Activated effector memory CD4-positive, alpha-beta T cell treated with anti-CD3 and anti-CD28 coated beads, Interleukin-2, amount 50 U/mL, for 16 hours (primary cell): ENCODE results near the gene TGFBR3L.
"Not testable (repeated sequence)": the region's sequence is repeated elsewhere in the genome, so short reads cannot be mapped to it uniquely, and the experiment has no call there.

Experiments used
- DNase-seq: peaks from one replicate; pipeline ENCODE4 v3.0.0-alpha.2; 2020

Gene TGFBR3L

DNA sequence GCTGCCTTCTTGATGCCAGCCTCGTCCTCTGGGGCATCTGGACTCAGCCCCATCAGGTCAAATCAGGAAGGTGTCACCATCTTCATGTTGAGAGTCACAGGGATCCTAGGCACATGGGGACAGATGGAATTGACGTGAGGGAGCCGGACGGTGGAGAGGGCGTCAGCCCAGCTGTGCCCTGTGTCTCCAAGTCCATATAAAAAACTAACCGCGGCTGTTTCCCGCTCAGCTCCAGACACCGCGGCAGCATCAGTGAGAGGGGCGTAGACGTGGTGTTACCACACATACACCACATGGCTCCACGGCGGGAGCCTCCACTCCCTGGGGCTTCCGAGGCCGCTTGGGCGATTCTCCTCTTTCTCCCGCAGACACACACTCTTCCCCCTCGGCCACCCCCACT lies 34.8 kb upstream of the TGFBR3L start:
- DNase-seq: no peak

DNA sequence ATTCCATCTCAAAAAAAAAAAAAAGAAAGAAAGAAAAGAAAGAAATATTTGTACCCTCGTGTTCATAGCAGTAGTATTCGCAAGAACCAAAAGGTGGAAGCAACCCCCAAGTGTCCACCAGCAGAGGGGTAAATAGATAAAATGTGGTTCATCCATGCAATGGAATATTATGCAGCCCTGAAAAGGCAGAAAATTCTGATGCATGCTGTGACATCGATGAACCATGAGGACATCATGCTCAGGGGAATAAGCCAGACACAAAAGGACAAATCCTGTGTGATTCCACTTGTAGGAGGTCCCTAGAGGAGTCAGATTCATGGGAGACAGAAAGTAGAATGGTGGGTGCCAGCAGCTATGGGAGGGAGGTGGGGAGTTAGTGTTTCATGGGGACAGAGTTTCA lies 32.7 kb upstream of the TGFBR3L start:
- DNase-seq: no peak

DNA sequence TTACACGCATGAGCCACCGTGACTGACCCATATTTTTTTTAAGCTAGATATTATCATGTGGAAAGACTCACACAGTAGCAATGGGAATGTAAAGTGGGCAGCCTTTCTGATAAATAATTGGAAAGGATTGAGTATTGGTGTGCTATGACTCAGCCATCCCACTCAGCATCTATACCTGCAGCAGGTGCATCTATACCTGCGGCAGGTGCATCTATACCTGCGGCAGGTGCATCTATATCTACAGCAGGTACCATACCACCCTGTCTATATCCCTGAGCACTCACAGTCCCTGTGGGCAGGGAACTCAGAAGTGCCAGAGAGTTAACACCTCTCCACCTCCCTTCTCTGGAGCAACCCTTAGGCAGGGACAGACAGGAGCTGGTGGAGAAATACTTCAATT lies 31.5 kb upstream of the TGFBR3L start:
- DNase-seq: no peak

DNA sequence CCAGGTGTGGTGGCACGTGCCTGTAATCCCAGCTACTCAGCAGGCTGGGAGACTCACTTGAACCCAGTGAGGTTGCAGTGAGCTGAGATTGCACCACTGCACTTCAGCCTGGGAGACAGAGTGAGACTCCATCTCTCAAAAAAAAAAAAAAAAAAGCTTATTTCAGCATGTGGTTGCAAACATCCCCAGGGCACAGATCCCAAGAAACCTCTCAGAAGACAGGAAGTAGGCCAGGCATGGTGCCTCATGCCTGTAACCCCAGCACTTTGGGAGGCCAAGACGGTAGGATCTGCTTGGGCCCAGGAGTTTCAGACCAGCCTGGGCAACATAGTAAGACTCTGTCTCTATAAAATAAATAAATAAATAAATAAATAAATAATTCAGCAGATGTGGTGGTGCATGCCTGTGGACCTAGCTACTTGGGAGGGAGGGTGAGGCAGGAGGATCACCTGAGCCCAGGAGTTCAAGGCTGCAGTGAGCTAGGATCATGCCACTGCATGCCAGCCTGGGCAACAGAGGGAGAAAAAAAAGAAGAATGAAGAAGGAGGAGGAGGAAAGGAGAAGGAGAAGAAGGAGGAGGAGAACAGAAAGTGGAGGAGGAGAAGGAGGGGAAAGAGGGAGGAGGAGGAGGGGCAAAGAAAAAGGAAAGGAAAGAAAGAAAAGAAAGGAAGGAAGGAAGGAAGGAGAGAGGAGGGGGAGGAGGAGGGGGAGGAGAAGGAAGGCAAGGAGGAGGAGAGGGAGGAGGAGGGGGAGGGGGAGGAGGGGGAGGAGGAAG lies 30.6 kb upstream of the TGFBR3L start:
- DNase-seq: no peak

DNA sequence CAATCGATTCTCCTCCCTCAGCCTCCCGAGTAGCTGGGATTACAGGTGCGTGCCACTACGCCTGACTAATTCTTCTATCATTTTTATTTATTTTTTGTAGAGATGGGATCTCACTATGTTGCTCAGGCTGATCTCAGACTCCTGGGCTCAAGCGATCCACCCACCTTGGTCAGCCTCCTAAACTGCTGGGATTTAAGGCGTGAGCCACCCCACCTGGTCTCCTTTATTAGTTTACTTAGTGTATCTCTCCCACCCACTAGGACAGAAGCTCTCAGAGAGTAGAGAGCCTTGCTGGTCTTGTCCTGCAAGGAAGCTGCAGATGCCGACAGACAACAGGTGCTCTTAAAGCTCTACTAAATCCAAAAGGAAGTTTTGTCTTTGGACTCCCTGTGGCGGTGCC lies 28.8 kb upstream of the TGFBR3L start:
- no peak for DNase-seq

DNA sequence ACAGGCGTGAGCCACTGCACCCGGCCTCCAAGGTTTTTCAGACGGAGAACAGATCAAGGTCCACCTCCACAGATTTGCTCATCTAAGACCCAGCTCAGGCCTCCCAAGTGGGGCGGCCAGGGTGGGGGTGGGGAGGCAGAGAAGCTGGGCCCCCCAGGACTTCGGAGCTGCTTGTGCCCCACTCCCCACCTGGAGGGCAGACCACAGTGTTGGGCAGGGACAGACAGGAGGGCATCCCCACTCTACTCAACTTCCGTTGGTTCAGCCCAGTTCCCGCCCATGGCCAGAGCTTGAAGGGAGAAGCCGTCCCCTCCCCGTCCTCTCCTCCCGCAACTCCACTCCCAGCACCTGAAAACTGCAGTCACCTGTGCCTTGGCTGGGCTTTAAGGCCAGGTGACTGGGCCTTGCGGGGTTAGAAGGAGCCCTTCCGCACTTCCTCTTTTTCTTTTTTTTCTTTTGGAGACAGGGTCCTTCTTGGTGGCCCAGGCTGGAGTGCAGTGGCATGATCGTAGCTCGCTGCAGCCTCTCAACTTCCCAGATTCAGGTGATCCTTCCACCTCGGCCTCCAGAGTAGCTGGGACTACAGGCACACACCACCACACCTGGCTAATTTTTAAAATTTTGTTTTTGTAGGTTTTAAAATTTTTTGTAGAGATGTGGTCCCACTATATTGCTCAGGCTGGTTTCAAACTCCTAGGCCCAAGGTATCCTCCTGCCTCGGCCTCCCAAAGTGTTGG lies 27.1 kb upstream of the TGFBR3L start:
- DNase-seq: no peak

DNA sequence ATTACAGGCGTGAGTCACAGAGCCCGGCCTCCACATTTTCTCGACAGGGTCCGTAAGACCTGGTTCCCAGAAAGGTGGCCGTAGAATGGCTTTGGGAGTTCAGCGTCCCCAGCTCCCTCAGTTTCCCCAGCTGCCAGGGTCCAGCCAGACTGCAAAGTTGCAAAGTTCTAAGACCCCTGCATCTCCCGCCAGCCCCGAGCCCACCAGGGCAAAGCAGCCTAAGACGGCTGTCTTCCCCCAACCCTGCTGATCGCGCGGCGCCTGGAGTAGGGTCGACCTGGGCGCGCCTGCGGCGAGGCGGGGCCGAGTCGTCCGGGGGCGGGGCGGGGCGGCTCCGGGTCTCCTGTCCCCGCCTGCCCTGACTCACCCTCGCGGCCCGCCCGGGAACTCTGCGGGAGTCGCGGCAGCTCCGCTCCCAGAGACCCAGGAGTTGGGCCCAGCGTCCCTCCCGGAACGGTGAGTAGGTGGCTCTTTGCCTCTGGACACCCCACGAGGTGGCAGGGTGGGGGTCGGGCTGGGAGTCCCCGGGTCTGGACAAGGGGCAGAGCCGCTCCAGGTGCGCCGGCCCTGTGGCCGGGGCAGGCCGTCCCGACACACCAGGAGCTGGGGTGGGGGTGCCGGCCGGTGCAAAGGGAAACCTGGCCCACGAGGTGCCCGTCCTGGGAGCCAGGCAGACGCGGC lies 26.3 kb upstream of the TGFBR3L start, which contains the start of gene LRRC8E:
Gene LRRC8E, plus strand, starts transcription at position 366 of the 681 bp plus-strand sequence. CDS start 7,094 bp downstream, outside the sequence.
- peak; percentile 76 for DNase-seq

DNA sequence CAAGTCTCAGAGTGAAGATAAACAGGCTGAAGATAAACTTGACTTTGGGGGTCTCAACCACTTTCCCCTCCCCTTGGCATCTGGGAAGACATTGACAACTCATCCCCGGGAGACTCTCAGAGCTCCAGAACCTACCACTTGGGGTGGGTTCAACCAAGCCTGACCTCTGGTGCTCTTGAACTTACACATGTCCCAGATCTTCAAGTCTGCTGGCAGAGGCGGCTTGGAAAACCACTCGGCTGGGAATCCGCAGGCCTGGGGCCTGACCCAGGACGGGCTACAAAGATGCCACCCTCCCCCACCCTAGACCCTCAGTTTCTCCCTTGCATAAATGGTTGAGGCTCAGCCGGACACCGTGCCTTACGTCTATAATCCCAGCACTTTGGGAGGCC lies 25.8 kb upstream of the TGFBR3L start:
- no peak for DNase-seq

DNA sequence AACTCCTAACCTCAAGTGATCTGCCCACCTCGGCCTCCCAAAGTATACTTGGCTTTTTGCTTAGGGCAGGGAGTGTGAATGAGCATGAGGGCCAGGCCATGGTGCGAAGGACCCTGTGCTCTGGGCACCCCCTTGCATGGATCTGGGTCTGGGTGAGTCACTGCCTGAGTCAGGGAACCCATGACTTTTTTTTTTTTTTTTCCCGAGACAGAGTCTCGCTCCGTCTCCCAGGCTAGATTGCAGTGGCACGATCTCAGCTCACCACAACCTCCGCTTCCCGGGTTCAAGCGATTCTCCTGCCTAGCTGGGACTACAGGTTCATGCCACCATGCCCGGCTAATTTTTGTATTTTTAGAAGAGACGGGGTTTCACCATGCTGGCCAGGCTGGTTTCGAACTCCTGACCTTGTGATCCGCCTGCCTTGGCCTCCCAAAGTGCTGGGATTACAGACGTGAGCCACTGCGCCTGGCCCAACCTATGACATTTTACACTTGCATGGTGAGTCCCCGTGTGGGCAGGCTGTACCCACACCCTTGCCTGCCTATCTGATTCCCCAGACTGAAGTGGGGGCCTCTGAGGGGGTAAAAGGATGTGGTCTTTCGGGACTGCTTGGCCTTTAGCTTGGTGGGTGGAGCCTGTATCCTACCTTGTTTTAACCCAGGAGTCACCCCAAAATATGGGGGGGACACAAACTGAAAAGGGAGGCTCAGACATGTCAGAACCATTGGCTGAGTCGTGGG lies 21.1 kb upstream of the TGFBR3L start:
- DNase-seq: not testable (repeated sequence)

DNA sequence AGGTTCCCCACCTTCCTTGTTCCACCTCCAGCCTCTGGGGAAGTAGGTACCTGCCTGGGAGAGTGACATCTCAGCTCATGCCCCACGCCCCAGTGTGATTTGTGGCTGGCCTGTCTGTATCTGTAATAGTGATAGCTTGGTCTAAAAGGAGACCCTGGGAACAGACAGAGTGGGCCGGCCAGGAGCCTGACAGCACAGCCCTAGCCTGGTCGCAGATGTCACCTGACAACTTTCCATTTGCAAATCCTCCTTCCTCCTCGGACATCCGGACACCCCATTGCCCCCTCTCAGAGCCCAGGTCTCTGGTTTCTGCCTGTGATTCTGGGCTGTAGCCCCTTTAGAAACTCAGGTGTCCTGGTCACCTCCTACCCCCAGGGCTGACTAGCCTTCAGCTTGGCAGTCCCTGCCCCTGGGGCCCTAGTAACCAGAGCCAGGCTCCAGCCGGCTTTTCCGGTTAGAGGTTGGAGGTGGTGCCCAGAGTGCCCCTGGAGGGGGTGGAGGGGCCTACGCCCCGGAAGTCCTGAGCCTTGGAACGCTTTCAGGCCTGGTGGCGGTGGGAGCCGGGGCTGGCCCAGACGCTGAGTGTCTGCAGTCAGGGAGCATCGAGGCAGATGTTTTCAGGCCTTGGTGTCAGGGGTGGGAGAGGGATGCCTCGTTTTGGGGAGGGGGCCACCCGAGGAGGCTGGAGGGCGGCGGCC lies 19.9 kb upstream of the TGFBR3L start:
- no peak for DNase-seq

DNA sequence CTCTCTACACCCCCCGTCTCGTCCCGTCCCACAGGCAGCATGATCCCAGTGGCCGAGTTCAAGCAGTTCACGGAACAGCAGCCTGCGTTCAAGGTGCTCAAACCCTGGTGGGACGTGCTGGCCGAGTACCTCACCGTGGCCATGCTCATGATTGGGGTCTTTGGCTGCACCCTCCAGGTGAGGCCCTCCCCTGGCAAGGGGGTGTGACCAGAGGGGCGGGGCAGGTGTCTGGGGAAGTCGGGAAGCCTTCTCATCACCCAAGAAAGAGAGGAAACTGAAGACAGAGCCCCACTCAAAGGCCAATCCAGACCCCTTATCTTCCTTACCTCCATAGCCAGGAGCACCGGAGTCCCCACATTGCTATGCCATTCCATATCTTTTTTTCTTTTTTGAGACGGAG lies 19.1 kb upstream of the TGFBR3L start:
- no peak for DNase-seq

DNA sequence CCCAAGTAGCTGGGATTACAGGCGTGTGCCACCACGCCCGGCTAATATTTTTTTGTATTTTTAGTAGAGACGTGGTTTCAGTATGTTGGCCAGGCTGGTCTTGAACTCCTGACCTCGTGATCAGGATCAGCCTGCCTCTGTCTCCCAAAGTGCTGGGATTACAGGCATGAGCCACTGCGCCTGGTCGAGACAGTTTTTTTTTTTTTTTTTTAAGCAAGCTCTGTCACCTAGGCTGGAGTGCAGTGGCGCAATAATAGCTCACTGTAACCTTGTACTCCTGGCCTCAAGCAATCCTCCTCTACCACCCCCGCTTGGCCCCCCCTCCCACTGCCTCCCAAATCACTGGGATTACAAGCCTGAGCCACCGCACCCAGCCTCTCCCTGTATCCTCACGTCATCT lies 17.3 kb upstream of the TGFBR3L start:
- no peak for DNase-seq

DNA sequence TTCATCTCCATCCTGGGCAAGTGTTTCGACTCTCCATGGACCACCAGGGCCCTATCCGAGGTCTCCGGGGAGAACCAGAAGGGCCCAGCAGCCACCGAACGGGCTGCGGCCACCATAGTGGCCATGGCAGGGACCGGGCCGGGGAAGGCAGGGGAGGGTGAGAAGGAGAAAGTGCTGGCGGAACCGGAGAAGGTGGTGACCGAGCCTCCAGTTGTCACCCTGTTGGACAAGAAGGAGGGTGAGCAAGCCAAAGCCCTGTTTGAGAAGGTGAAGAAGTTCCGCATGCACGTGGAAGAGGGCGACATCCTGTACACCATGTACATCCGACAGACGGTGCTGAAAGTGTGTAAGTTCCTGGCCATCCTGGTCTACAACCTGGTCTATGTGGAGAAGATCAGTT lies 15.7 kb upstream of the TGFBR3L start:
- DNase-seq: no peak

DNA sequence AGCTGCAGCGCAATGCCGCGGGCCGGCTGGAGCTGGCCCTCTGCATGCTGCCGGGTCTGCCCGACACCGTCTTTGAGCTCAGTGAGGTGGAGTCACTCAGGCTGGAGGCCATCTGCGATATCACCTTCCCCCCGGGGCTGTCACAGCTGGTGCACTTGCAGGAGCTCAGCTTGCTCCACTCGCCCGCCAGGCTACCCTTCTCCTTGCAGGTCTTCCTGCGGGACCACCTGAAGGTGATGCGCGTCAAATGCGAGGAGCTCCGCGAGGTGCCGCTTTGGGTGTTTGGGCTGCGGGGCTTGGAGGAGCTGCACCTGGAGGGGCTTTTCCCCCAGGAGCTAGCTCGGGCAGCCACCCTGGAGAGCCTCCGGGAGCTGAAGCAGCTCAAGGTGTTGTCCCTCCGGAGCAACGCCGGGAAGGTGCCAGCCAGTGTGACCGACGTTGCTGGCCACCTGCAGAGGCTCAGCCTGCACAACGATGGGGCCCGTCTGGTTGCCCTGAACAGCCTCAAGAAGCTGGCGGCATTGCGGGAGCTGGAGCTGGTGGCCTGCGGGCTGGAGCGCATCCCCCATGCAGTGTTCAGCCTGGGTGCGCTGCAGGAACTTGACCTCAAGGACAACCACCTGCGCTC lies 14.8 kb upstream of the TGFBR3L start:
- no peak for DNase-seq

DNA sequence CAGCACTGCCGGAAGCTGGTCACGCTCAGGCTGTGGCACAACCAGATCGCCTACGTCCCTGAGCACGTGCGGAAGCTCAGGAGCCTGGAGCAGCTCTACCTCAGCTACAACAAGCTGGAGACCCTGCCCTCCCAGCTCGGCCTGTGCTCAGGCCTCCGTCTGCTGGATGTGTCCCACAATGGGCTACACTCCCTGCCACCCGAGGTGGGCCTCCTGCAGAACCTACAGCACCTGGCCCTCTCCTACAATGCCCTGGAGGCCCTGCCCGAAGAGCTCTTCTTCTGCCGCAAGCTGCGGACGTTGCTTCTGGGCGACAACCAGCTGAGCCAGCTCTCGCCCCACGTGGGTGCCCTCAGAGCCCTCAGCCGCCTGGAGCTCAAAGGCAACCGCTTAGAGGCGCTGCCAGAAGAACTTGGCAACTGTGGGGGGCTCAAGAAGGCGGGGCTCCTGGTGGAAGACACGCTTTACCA lies 14.2 kb upstream of the TGFBR3L start:
- no peak for DNase-seq

DNA sequence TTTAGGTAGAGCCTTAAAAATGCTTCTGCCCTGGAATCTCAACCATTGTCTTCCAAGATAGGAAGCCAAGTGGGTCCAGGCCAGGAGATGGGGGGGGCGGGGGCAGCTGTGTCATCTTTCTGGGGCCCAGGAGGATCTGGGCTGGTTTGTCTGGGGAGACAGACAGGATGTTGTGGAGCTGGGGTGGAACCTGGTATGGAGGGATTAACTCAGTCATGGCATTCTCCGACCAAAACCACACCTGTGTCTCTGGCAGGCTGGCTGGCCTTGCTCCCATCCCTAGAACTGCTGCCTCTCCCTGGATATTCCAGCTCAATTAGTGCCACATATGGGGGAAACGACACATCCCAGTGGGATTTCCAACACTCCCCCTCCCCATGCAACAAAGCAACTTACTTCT lies 13.7 kb upstream of the TGFBR3L start:
- DNase-seq: no peak

DNA sequence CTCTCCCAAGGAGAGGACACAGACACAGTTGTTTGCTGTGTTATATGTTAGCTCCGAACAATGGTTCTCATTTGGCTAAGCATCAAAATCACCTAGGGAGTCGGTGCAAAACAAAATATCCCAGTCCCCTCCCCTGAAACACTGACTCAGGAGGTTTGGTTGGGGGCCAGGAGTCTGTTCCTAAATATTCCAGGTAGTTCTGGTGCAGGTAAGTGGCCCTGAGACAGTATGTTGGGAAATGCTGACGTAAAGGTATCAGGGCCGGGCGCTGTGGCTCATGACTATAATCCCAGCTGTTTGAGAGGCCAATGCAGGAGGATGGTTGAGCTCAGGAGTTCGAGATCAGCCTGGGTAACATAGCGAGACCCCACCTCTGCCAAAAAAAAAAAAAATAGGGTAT lies 13.3 kb upstream of the TGFBR3L start:
- no peak for DNase-seq

DNA sequence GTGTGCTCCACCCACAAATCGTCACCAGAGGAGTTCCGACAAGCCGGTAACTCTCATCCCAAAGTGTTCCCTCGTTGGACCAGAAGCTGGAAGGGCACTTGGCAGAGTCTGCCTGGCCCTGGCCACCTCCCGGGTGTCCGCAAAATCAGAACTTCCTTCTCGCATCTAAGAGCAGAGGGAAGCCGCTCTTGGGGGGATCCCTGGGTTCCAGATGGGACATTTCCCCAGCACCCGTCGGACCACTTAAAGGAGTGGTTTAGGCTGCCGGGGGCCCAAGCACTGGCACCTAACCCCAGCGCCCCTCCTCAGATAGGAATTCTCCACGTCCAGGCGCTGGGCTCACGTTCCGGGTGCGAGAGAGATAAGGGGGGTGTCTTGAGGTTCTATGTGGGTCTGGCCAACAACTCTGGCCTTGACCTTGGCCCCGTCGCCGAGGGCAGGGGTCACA lies 11.8 kb upstream of the TGFBR3L start:
- DNase-seq: no peak

DNA sequence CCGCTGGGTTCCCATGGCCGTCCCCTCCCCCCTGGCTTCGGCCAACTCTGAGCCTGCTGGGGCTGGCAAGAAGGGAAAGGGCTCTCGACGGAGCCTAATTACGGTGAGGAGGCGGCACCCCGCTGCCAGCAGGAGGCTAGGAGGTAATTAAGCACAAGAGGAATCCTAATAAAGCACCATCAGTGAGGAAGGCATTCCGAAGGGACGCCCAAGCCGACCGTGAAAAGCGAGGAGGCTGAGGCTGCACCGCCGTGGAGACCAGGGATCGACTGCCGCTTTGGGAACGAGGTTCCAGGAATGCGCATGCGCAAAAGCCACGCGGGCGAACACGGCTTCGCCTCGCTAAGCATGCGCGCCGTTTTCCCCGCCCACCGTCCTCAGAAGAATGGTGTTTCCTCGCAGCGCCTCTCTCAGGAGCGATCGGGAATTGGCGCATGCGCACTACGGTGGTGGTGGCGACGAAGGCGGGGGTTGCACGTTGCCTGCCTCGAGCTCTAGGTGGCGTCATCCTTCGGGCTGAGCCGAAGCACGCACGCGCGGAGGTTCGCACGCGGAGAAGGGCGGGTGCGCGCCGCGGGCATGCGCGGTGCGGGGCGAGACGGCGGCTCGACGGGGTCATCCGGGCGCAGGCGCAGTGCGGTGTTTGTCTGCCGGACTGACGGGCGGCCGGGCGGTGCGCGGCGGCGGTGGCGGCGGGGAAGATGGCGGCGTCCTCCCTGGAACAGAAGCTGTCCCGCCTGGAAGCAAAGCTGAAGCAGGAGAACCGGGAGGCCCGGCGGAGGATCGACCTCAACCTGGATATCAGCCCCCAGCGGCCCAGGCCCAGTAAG lies 11.2 kb upstream of the TGFBR3L start, which contains the start of gene MAP2K7:
Gene MAP2K7, plus strand, starts transcription at position 634 of the 830 bp plus-strand sequence. Its CDS starts 68 bp downstream, at position 702.
- DNase-seq: peak; percentile 100
